Inflammatory macrophage treated with lipopolysaccharide for 1 hour (primary cell): Measurements from ENCODE around the gene NANS.
"Not testable (repeated sequence)": the region's sequence is repeated elsewhere in the genome, so short reads cannot be mapped to it uniquely, and the experiment has no call there.

Experiments used
- DNase-seq, 2 donors: peaks; one replicate each; pipeline ENCODE4 v3.0.0-alpha.2; 2020 to 2022

The NANS gene

GRCh38 chr9:98039607-98040017 lies 16.9 kb upstream of the NANS start:
- DNase-seq, result no peak

- no peak for DNase-seq
Measured at GRCh38 chr9:98040212-98040611, 16.3 kb upstream of the NANS start.

GRCh38 chr9:98043915-98044314 lies 12.6 kb upstream of the NANS start:
- peak; percentile 22 to 23 for DNase-seq

- peak; percentile 88 to 93 for DNase-seq
Measured at GRCh38 chr9:98045234-98046179, 11.0 kb upstream of the NANS start.

GRCh38 chr9:98046180-98046543 lies 10.4 kb upstream of the NANS start:
- no peak for DNase-seq

- DNase-seq, result peak; percentile 61 to 62
Measured at GRCh38 chr9:98047002-98047401, 9.5 kb upstream of the NANS start.

GRCh38 chr9:98049288-98050072 lies 7.1 kb upstream of the NANS start:
- DNase-seq, result peak in 1 of 2 donors; percentile 29

- no peak for DNase-seq
Measured at GRCh38 chr9:98050351-98050750, 6.2 kb upstream of the NANS start.

- DNase-seq, result no peak
Measured at GRCh38 chr9:98054376-98054951, 2.1 kb upstream of the NANS start.

GRCh38 chr9:98057138-98057799 lies 737 bp downstream of the NANS start:
- peak in 1 of 2 donors; percentile 16 for DNase-seq

- DNase-seq, result no peak
Measured at GRCh38 chr9:98062161-98062560, 5.6 kb downstream of the NANS start.

- no peak for DNase-seq
Measured at GRCh38 chr9:98064623-98065392, 8.3 kb downstream of the NANS start.

GRCh38 chr9:98066235-98066634 lies 9.7 kb downstream of the NANS start:
- no peak for DNase-seq

- no peak for DNase-seq
Measured at GRCh38 chr9:98067184-98067583, 10.7 kb downstream of the NANS start.

GRCh38 chr9:98069551-98069950 lies 13.0 kb downstream of the NANS start:
- DNase-seq, result peak; percentile 40 to 50

- DNase-seq, result no peak
Measured at GRCh38 chr9:98070704-98071103, 14.2 kb downstream of the NANS start.

- no peak for DNase-seq
Measured at GRCh38 chr9:98071737-98072136, 15.2 kb downstream of the NANS start.

GRCh38 chr9:98074115-98074990 lies 17.8 kb downstream of the NANS start:
- peak in 1 of 2 donors; percentile 84 for DNase-seq

GRCh38 chr9:98075332-98075805 lies 18.8 kb downstream of the NANS start:
- peak in 1 of 2 donors; percentile 56 for DNase-seq

GRCh38 chr9:98076514-98076890 lies 20.0 kb downstream of the NANS start:
- not testable (repeated sequence) for DNase-seq

- no peak for DNase-seq
Measured at GRCh38 chr9:98078895-98079294, 22.4 kb downstream of the NANS start.
